A673 (cell line): ENCODE data around the gene HOXD9.

Experiments used
- CTCF ChIP-seq: fragments of 300-800, 200-600 bp; sonication (generic); conservative IDR thresholded peaks from 2 replicates; pipeline ENCODE4 v1.5.1; 2017; ENCODE audit warnings: low read depth, mild to moderate bottlenecking, antibody characterized with exemption, low read length, moderate library complexity, mixed read lengths
- EZH2 ChIP-seq: fragments of 200-600 bp; sonication (generic); IDR thresholded peaks from 2 replicates; pipeline ENCODE4 v1.6.1; 2017; ENCODE audit warnings: borderline replicate concordance, low read depth, mild to moderate bottlenecking, mixed read lengths, antibody characterized with exemption, low read length; ENCODE audit not compliant: poor library complexity, severe bottlenecking

GRCh38 chr2:176093145-176093897 is 29.2 kb upstream of the HOXD9 start:
- TF ChIP-seq CTCF (peak; percentile 52), EZH2 (no peak)
